Measurements from ENCODE around the gene DUS1L.

Gene DUS1L

DNA sequence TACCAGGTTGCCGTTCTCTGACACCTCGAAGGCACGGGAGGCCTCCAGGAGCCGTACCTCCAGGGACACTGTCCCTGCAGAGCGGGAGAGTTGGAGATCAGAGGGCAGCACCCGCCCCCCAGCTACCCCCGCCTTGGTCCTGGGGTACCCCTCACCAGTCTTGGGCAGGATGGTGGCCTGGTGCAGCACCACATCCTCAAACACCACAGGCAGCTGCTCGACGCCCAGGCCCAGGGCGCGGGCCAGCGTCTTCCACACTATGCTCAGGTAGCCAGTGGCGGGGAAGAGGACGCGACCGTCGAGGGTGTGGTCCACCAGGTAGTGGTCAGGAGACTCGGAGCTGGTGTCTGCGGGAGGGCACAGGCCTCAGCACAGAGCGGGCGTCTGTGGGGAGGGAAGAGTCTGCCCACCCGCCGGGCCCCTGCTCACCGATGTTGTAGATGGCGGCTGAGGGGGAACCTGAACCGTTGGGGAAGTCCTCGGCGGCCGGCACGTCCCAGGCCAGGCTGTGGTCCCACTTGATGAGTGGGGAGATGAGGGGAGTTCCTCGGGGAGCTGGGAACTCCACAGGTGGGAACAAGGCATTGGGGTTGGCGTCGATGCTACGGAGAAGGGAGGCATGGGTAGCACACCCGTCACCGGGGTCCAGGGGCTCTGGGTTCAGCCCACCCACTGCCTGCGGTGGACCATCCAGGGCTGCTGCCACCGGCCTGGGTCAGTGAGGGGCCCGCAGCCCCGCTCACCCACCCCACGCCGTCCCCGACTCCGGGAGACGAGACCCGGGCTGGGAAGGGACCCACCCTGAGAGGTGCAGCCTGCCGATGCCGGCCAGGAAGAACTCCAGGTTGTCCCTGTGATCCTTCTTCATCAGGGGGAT is 22.6 kb upstream of the DUS1L start:
- DNase-seq, result no peak

DNA sequence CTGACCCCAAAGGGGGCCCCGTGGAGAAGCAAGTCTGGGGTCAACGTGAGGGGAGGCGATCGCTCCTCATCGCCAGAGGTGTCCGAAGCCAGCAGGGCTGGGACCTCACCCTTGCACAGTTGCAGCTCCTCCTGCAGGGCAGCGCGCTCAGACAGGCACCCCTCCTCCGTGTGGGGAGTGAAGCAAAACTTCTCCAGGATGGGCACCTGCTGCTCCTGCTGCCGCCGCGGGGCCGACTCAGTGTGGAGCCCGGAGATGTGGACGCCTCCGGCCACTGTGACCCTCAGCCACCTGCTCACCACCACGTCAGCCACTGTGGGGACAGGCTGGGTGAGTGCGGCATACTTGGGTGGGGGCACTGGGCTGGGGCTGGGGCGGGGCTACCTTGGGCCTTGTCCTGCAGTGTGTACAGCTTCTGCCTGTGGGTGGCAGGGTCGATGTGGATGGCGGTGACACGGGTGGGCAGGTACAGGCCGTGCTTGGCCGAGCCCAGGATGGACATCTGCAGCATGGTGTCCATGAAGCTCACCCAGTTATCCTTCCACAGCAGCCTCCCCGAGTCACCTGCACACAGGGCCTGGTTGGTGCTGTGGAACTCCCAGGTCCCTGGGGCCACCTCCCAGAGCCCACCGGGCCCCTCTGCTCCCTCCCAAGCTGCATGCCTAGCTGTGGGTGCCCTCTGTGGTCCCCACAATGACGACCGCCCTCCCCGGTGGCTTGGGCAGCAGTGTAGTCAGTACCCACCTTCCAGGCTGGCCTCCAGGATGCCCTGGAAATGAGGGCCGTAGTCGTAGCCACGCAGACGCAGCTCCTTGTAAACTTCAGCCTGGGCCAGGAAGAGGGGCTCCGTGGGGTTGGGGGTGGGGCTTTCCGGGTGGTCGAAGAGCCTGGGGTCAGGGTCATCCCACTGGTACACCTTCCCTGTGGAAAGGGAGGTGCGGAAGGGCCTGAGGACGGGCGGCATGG is 21.6 kb upstream of the DUS1L start:
- DNase-seq, result no peak

DNA sequence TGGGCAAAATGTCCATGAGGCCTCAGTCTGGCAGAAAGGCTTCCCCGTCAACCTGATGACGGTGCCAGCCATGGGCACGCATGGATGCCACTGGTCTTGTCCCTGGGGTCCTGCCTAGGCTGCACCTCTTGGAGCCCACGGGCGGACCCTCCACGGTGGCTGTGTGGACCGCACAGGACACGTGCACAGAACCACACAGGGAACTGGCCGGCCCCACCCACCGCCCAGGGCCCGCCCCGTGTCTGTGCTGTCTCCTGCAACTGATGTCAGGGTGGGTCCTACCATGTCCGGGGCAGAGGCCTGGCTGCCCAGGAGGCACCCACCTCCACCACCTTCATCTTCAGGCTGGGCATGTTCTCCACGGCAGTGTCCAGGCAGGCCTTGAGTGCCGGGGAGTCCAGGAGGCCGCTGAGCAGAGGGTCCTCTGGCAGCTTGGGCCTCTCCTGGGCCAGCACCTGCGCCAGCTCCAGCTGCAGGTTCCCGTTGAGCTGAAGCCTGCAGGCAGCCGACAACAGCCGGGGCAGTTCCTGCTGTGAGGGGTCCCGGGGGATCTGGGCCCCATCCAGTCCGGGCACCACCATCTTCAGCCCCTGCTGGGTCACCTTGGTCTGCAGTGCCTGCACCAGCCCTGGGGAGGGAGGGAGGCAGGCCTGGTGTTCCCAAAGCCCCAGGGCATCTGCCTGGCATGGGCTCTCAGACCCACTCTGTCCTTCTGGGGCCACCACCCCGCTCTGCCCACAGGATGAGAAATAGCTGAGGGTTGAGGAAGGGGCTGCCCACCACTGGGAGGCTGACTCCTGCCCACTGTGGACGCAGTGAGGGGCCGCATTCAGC is 20.5 kb upstream of the DUS1L start:
- no peak for DNase-seq

DNA sequence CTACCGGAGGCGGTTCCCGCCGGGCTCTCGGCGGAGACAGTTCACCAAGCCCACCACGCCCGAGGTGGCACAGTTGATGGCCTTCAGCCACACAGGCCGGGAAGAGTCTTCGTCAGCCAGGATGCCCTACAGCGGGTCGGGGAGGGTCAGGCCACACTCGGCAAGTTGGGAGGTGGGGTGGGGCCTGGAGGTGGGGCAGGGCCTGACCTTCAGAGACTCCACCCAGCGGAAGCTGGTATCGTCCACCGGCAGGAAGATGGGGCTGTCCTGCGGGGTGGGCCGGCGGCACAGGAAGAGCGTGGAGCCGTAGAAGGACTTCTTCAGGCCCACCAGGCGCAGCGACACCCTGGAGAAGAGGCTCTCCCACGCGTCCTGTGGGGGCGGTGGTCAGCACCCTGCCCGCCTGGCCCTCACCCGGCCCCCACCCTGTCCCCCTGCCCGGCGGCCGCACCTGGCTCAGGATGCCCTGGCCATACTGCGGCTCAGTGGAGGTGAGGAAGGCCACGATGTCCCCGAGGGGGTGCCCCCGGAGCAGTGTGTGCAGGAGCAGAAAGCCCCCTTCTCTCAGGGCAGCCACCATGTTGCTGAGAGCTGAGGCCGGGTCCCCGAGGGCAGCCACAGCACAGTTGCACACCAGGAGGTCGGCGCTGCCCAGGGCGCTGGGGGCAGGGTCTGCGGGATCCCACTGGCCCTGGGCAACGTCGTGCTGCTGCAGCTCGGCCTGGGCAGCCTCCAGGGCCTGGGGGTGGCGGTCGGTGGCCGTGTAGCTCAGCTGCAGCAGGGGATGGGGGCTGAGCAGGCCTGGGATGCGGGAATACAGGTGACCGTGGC is 19.6 kb upstream of the DUS1L start:
- DNase-seq, result no peak

DNA sequence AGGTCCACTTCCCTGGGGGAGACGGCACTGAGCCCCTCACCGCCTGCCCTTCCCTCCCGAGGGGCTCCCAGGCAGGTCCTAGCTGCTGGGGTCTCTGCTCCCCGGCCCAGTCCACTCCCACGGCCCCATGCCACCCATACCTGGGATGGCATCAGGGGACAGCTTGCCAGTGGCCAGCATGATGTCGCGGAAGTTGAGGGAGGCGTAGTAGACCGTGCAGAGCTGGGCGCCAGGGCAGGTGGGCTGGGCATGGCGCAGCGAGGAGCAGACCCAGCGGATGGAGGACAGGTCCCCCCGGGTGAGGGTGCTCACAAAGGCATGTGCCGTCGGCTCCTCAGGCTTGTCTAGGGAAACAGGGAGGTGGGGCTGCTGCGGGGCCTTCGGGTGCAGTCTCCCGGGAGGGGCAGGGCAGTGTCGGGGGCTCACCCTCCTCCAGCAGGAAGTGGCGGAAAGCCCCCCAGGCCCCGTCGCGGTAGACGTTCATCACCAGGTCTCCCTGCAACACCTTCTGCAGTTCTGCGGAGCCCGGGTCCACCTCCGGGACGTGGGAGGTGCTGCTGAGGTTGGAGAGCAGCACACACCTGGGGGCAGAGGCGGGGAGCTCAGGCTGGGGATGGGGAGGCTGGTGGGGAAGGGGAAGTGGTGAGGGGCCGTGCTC is 18.9 kb upstream of the DUS1L start:
- no peak for DNase-seq

DNA sequence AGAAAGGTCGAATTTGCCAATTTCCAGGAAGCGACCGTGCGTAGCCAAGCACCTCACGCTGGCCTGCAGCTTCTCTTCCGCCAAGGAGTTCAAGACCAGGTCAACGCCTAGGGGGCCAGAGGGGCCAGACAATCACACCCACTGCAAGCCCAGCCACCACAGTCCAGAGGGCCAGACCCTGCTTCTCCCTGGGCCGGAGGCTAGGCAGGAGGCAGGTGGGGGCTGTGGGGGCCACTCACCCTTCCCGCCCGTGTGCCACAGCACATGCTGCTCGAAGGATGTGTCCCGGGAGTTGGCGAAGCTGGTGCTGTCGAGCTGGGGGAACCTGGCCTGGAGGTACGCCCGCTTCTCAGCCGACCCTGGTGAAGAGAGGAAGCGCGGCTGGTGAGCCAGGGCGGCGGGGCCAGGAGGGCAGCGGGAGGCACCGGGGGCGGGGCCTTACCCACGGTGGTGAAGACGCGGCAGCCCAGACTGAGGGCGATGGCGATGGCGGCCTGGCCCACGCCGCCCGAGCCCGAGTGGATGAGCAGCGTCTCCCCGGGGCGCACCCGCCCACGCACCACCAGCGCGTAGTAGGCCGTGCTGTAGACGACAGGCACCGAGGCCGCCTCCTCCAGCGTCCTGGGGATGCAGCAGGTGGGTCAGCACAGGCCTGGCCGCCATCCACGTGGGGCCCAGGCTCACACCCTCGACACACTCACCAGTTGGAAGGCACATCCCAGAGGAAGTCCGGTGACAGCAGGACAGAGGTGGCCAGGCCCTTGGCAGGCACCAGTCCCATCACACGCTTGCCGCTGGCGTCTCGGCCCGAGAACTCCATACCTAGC is 18.1 kb upstream of the DUS1L start:
- no peak for DNase-seq

DNA sequence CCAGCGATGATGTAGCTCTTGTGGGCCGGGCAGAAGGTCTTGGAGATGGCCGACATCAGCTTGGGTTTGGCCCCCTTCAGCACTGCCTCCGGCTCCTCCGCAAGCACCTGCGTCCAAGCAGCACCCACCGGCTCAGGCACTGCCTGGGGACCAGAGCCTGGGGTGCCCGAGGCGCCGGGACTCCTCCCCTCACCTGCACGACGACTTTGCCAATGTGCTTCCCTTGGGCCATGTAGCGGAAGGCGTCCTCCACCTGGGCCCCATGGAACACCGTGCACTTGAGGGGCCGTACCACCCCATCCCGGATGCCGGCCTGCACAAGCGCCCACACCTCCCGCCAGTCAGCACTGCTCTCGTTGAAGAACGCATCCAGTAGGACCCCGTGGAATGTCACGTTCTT is 17.4 kb upstream of the DUS1L start:
- no peak for DNase-seq

DNA sequence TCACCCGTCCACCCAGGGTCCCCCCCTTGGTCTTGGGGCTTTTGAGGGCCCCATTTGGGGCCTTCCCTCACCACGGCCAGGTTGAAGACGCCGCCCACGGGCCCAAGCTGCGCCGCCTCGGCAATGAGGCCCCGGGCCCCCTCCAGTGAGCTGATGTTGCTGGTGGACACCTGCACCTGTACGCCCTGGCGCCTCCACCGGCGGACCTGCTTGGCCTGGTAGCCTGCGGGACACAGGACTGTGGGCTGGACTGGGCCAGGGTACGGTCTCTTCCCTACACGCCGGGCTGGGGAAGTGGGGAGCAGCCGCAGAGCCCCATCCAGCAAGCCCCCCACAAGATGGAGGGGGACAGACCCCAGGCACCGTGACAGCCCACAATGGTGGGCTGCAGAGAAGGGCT is 16.9 kb upstream of the DUS1L start:
- DNase-seq, result no peak

DNA sequence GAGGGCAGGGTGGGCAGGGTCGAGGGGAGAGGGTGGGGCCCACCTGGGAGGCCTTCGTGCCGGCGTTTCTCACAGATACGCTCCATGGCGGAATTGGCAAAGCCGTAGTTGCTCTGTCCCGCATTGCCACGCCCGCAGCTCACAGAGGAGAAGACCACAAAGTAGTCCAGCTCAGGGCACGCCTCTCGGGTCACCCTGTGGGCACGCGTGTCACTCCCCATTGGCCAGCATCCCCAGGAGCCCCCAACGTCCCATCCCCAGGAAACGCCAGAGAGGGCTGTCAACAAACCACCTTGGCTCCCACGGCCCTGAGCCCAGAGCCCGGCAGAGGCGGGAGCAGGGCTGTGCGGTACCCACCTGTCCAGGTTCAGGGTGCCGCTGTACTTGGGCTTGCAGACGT is 16.4 kb upstream of the DUS1L start:
- DNase-seq, result no peak

DNA sequence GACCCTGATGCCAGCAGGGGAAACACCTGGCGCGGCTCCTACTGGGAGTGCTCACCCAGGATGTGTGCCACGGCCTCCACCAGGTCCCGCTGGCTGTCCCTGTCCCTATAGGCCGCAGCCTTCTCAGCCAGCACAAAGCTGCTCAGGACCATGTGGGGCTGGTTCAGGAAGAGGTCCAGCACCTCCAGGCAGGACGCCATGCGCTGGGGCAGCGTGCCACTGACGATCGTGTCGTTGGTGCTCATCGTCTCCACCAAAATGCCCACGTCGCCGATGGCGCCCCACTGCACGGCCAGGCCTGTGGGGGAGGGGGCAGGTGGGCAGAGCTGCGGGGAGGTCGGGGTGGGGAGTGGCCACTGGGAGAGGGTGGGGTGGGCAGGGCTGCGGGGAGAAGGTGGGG is 15.9 kb upstream of the DUS1L start:
- no peak for DNase-seq

DNA sequence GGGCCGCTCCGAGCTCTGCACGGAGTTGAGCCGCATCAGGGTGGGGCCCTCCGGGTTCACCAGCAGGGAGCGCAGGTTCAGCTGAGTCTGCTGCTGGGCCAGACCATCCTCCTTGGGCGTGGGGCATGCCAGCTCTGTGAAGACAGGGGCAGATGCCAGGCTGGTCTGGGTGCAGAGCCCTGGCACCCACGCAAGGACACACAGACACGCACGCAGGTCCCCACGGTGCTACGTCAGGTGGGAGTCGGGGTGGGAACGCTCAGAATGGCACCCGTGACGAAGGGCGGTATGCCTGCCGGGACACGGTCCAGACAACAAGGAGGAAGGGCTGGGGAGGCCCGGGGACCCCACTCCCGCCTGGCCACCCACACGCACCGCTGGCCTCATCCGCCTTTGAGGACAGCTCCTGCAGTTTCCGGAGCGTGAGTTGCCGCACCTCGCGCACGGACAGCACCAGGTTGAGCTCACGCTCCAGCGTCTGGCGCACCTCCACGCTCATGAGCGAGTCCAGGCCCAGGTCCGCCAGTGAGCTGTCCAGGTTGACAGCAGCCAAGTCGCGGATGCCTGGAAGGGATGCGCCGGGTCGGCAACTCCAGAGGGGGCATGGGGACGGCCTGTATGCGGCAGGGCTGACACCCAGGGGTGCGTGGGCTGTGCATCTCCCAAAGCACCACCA is 15.3 kb upstream of the DUS1L start:
- no peak for DNase-seq

DNA sequence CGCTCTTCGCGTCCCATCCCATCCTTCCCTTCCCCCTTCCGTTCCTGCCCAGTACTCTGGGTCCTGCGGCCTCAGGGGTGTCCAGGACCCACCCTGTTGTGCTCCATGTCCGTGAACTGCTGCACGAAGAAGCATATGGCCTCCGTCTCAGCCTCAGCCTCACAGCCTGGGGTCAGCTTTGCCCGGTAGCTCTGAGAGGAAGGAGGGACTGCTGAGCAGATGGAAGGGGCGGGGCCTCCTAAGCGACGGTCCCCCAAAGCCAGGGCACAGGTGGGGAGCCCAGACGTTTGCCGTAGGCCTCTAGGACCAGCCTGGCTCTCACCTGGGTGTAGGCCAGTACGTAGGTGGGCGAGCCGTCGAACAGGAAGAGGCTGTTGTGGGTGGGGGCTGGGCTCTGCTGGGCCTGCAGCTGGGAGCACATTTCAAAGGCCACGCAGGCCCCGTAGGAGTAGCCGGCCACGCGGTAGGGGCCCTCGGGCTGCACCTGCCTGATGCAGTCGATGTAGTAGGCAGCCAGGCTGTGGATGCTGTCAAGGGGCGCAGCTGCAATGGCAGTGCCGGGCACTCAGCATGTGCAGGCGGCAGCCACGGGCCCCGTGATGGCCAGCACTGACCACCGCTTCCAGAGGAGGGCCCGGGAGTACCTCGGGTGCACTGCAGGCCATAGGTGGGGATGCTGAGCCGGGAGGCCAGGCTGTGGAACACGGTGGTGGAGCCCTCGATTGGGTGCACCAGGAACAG is 14.6 kb upstream of the DUS1L start:
- no peak for DNase-seq

DNA sequence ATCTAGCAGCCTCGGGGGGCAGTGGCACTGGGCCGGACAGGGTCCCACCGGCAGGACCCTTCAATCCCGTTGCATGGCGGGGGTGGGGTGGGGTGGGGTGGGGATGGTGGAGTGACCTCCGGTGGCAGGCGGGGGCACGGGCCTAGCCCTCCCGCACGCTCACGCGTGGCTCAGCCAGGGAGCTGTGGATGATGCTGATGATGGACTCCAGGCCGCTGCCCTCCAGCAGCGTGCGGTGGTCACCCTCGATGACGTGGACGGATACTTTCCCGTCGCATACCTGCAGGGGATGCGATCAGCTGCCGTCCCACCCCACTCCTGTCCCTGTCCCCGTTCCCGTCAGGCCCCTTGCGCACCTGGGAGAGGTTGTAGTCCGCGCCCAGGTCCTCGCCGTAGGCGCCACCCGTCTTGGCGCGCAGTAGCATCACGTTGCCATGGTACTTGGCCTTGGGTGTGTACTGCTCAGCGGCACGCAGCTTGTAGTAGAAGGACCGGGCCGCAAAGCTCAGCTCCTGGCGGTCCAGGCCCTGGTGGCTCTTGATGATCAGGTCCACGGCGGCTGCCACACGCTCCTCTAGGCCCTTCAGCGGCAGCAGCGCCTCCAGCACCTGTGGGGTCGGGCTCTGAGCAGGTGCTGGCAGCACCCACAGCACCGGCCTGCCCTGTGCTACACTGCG is 13.5 kb upstream of the DUS1L start:
- DNase-seq, result no peak

DNA sequence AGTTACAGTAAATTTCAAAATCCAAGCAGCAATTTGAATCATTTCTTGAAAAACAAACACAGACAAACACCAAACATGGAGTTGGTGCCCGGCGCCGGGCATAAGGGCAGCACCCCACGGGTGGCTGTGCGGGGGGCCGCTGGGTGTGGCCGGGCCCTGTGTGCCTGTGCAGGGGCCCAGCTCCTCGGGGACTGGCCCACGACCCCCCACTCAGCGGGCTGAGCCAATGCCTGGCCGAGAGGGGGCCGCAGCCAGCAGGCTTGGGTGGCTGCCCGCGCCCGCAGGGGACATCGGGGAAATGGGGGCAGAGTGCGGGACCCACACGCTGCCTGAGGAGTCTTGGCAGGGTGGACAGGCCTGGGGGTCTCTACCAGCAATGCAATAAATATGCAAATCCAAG is 12.8 kb upstream of the DUS1L start:
- no peak for DNase-seq

DNA sequence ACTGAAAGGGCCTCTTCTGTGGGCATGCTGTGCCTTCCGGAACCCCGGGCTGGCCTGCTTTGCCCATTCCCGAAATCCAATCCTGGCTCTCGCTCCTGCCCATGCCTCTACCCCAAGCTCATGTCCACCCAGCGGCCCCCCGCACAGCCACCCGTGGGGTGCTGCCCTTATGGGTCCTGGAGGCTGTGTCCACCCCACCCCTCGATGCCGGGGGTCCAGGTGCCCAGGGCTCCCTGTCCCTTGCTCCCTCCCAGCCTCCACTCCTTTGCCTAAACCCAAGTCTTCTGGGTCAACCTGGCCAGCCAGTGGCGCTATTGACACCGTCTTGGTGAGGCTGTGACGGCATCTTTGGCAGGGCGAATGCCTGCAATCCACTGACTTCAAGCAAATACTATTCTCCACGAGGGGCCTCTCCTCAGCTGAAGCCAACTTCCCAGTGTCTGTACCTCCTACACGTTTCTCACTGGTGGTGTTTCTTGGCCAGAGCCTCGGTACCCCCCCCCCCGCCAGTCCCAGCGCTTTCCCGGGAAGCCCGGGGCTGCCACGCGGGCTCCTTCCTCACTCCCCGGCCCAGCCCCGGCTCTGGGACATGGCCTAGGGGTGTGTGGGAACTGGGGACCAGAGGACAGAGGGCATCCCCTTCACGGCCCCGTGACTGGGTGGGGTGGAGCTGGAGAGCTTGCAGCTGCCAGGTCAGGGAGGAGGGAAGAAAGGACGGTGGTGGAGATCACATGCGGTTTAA is 12.2 kb upstream of the DUS1L start:
- no peak for DNase-seq

DNA sequence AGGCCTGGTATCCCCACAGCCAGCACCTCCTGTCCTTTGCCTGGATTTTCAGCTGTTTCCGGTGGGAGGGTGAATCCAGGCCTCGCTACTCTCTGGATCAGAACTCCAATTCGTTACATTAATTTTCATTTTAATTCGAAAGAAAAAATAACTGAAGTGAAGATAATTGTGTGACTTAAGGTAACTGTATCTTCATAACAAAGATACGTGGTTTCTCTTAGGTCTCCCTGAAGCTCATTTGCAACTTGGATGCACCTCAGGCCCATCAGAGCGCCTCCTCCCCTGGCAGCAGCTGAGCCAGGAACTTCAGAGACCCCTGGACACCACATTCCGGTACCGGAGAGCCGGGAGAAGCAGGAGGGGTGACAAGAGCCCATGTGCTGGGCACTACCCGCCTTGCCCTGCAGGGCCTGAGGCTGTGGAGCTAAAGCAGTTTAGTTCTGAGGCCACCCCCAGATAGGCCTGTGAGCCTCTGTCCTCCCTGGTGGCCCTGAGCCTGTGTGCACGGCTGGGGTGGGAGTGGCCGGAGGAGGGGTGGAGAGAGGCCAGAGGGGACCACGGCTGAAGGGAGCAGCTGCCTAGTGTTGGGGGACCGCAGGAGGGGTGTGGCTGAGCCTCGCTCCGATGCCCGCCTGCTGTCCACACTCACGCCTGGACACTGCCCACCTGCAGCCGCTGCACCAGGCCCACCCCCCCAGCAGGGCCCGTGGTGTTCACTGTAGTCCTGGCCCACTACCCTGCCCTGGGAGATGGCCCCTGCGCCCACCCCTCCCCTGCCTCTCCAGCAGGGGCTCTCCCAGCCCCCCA is 11.4 kb upstream of the DUS1L start:
- no peak for DNase-seq

All from NCI-H1048 (cell line).